GM18907 (cell line): ENCODE data around the gene MOSPD3.
"Not testable (repeated sequence)": the region's sequence is repeated elsewhere in the genome, so short reads cannot be mapped to it uniquely, and the experiment has no call there.

Experiments
- ATAC-seq: cut with Tn5 transposase; IDR thresholded peaks from one replicate; pipeline ENCODE4 v1.9.1; 2021; ENCODE audit warnings: mild to moderate bottlenecking, moderate library complexity; ENCODE audit not compliant: unreplicated experiment

Gene MOSPD3

DNA sequence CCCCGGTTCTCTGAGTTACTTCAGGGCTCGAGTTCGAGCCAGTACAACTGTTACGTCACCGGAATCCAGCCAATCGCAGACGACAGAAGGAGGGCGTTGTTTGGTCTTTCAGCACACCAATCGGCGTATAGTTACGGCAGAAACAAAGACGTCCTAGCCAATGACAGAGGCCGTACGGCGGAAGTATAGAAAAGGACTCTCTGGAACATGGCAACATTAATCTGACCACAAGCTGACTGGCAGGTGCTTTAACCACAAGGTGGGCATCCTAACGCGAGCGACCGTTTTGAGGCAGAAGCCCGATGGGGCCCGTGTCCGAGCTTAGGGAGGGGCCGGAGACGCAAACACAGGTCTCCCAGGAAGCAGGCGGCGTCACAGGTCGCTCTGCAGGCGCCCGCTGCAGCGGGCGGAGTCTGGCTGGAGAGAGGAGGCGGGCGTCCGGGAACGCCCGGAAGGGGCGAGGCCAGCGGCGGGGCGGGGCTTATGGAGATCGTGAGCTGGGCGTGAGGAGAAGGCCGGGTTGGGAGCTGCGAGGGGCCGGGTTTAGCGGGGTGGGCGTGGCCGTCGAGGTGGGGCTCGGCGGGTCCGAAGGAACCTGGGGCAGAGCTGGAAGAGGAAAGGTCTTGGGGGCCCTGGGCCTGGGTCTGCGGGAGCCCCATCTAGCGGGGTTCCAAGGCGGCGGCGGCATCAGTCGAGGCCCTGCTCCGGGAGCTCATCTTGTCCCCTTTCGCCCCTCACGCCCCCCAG, at the start of gene MOSPD3:
MOSPD3 (plus strand) TSS at position 558 of the 747 bp plus-strand sequence. CDS start 252 bp downstream, outside the sequence.
- peak; percentile 89 for ATAC-seq

GRCh38 chr7:100563100-100563564, 49.2 kb upstream of the MOSPD3 start:
- no peak for ATAC-seq

GRCh38 chr7:100563809-100564400, 48.4 kb upstream of the MOSPD3 start:
- ATAC-seq = no peak

DNA sequence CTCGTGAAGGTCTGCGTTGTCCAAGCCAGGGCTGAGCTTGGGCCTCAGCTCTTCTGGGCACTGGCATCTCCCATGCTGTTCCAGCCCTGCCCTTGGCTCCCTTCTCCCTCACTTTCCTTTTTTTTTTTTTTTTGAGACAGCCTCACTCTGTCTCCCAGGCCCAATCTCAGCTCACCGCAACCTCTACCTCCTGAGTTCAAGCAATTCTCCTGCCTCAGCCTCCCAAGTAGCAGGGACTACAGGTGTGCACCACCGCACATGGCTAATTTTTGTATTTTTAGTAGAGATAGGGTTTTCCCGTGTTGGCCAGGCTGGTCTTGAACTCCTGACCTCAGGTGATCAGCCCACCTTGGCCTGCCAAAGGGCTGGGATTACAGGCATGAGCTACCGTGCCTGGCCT, 47.9 kb upstream of the MOSPD3 start:
- ATAC-seq = not testable (repeated sequence)

DNA sequence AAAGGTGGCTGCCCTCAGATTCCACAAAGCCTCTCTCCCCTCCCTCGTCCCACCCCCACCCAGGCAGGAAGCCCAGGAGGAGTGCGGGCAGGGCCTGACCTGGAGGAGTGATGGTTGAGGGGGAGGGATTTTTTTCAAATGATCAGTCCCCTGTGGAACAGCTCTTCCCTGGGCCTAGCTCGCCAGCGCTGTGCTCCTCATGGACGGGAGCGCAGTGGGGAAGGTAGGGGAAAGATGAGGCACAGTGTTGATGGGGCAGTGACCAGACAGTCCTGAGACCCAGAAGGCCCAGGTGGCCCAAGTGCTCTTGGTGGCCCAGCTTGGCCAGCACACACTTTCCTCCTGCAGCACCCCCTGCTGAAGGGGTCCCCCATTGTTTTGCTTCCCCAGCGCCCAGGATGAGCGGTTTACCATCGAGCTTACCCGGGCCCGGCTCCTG, 47.2 kb upstream of the MOSPD3 start:
- ATAC-seq = no peak

DNA sequence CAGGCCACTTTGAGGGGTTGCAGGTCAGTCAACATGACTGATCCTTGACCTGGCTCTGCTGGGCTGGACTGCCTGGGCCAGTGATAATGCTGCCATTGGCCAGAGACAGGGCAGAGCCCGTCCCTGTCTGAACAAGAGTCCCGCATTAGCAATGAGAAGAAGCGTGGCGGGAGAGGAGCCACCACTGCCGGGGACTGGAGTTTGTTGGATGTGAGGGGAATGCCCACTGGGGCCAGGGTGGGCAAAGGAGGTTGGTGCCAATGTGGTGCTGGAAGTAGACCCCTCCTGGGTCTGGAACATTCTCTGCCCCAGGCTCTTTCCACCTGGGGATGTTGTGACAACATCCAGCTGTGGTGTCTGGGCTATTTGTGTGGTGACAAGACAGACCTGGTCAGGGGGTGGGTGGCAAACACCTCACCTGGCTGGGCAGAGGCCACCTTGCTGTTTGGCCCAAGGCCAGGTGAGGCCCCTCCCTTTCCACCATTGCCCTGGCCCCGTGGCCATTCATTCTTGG, 46.3 kb upstream of the MOSPD3 start:
- ATAC-seq = no peak

GRCh38 chr7:100567031-100567730, 45.2 kb upstream of the MOSPD3 start:
- ATAC-seq = no peak

GRCh38 chr7:100567751-100568175, 44.6 kb upstream of the MOSPD3 start:
- no peak for ATAC-seq

GRCh38 chr7:100568176-100568895, 44.0 kb upstream of the MOSPD3 start:
- no peak for ATAC-seq

DNA sequence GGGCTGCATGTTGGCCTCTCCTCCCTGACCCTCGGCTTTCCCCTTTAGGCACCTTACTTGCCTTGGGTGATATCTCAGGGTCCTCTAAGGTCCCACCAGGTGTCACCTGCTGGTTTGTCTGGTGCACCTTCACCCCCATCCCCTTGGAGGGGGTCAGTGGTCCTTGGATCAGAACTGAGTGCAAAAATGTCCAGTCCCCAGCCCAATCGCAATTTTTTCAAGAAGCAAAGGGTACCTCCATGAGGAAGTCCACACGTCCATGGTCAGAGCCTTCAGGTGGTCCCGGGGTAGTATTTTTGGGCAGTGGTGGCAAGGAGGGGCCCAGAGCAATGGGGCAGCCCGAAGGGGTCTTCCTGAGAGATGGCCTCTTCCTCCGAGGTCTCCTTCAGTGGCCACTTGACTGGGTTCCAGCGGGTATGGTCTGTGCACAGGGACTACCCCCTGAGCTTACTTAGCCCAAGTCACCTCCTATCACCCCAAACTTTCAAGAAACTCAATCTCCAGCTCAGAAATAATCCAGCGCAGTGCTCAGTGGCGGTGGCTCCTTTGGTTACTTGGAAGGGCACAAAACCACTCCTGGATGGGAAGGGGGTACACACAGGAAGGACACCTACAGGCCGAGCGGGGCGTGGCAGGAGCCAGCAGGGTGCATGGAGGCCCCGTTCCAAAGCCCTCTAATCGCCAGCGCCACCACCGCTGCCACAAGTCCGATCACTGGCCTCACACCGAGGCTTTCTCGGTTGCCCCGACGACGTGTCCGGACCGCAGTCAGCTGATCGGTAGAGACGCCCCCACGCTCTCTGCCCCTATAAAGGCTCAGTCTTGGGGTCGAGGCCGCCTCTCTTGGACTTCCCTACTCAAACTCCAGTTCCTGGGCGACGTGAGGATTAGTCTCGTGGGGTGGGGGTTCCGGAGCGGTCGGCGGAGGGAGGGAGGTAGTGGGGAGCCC, 43.2 kb upstream of the MOSPD3 start:
- ATAC-seq = no peak

DNA sequence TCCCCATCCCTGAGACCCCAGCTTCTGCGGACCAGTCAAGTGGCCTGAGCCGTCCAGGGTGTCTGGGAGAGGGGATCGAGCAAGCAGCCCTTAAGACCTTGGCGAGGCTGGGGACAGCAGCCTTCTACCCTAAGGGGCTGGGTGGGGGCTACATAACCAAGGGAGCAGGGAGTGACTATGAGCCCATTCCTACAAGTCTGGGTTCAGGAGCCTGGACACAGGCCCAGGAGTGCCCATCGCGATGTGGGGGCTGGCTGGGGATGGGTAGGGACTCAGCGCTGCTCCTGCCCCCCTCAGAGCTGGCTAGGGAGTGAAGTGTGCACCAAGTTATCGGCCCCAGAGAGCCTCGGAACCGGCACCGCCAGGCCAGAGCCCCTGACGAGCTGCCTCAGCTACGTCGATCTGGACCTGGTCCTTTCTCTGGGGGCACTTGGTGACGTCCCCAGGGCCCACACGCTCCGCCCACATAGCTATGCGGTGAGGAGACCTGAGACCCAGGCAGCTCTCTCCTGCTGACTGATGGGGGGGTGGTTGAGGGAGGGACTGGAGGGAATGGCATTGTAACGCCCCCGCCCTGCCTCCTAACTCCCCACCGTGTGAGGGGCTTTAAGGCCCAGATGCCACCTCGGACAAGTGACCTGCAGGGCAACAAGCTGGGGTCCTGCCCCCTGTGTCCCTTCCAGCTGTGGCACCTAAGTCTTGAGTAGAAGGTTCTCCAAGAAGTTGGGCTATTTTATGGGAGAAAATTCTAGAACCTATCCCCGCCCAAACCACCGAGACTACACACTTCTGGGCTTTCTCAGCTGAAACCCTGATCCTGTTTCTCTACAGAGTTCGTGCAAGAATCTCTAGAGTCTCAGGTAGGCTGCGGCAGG, 41.1 kb upstream of the MOSPD3 start:
- ATAC-seq = no peak

DNA sequence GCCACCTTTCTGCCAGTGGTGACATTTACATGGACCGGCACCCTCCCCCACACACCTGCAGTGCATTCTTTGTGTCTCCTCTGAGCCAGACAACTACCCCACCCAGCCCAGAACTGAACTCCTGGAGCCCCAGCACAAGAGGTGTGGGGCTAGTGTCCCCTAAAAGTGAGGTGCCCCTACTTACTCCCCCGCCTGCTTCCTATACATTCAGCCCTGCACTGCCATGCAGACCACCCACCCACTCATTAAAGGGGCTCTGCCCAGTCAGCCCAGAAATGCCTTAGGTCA, 40.6 kb upstream of the MOSPD3 start:
- ATAC-seq = no peak

DNA sequence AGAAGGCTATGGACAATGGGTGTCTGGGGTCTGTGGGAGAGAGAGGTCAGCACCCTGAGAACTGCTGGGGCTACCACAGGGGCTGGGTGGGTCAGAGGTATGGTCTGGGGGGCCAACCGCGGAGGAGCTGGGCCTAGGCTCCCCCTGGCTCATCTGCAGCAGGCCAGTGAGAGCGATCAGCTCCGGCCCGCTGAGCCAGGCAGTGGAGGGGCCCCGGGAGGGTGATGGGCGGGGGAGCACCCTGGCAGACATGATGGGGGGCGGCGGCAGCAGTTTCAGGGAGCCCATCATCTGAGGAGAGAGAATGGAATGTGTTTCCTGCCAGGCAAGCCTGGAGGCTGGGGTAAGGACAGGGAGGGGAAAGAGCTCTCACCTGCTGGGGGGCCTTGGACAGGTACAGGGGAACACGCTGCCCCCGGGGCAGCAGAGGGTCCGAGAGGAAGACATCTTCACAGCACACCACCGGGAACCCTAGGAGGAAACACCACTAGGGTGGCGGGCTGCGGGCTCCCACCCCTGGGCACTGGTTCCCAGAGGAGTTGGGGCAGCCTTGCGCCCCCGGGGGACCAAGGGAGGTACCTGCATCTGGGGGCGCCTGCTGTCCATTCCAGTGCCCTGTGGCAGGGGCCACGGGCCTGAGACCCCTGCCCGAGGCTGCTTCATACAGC, 39.9 kb upstream of the MOSPD3 start:
- no peak for ATAC-seq

DNA sequence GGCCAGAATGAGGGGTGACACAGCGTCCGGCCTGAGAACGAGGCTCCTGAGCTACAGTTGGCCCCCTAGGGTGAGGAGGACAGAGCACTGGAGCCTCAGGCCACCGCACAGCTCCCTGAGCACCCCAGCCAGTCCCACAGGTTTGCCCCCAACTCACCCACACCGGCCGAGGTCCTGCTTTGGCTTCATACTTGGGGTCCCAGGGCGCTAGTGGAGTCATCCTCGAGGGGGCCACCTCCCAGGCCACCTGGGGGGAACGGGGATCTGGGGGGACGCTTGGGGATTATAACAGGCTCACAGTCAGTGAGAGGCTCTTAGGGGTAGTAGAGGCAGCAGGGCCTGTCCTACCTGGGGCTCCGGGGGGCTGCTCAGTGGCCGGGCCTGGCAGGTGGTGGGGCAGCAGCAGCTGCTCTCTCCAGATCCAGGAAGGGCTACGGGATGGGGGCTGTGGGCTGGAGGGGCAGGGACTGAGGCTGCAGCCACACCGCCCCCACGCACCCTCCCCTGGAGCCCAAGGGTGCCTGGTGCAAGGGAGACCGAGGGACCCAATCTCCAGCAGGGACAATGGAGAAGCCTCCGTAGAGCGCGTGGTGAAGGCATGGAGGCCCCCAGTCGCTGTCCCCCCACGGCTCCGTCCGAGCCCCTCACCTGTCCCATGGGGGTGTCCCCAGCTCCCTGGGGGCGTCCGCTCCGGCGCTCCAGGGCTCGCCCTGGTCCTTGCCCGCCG, 39.2 kb upstream of the MOSPD3 start:
- no peak for ATAC-seq

- ATAC-seq = no peak
Measured at GRCh38 chr7:100573691-100574361, 38.5 kb upstream of the MOSPD3 start, which contains the start of gene SAP25. SAP25 (minus strand) TSS chr7:100573900; CDS start chr7:100573742, 158 bp downstream.

DNA sequence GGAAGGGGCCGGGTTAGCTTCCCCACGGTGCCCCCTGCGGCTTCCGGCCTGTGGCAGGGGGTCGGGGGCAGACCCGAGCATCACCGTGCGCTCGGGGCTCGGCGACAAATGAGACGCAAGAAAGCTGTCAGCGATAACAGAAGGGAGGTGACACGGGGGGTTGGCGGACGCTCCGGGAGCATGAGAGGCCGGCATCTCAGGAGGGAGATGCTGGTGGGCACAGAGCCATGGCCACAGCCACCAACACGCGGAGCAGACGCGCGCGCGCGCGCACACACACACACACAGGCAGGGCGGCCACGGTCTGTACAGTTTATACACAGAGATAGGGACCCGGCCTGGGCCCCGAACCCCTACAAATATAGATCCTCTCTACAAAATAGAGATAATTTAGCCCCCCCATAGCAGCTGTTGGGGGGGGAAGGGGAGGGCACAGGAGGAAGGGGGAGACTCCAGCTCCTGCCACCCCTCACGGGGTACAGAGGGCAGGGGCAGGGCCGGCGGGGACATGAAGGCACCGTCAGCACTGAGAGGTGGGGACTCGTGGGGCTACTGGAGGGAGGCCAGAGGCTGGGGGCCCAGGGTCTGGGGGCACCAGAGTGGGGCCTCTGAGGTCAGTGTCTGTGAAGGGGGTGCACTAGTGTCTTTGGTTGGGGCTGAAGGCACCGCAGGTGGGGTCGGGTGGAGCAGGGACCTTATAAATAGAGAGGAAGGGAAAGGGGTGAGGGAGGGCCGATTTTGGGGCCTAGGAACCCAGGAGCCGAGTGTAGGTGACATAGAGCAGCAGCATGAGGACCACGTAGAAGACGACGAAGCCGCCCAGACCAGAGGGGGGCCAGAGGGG, 37.8 kb upstream of the MOSPD3 start:
- no peak for ATAC-seq
